ENCODE data around the gene MAN2B2. TPM values are rescaled to one million over a fixed set of nuclear protein-coding genes. Genes with fewer than 3 reads are reported as not detected.
A peak's percentile ranks its signal among the peaks of the same experiment; 100 is the strongest.

MAN2B2 gene
- total and polyA plus RNA-seq, 12 donors = 6.0 to 27.1 (median 18.2) TPM

DNA sequence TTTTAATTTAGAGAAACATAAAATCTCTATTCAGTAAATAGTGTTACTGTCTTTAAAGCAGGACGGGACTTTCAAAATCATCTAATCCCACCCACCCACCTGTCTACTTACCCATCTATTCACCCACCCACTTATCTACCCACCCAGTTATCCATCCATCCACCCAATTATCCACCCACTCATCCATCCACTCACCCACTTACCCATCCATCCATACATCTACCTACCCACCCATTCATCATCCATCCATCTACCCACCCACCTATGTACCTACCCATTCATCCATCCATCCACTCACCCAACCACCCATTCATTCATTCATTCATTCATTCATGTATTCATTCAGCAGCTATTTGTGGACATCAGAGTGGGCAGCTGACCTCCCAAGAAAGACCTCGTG is 30.6 kb downstream of the MAN2B2 start:
- Histone ChIP-seq H3K27ac (no peak overlapping the region), H3K4me3 (no peak overlapping the region), H3K36me3 (peaks cover 0 to 99% (median 9%) of the 10 kb centered on the region in 9 donors), H3K27me3 (no peaks in the 10 kb centered on the region), H3K9me3 (peaks cover 0 to 18% (median 7%) of the 10 kb centered on the region in 11 donors), H3K4me1 (peaks cover 0 to 10% (median 0%) of the 10 kb centered on the region in 9 donors)
- TF ChIP-seq, protein P1, sequence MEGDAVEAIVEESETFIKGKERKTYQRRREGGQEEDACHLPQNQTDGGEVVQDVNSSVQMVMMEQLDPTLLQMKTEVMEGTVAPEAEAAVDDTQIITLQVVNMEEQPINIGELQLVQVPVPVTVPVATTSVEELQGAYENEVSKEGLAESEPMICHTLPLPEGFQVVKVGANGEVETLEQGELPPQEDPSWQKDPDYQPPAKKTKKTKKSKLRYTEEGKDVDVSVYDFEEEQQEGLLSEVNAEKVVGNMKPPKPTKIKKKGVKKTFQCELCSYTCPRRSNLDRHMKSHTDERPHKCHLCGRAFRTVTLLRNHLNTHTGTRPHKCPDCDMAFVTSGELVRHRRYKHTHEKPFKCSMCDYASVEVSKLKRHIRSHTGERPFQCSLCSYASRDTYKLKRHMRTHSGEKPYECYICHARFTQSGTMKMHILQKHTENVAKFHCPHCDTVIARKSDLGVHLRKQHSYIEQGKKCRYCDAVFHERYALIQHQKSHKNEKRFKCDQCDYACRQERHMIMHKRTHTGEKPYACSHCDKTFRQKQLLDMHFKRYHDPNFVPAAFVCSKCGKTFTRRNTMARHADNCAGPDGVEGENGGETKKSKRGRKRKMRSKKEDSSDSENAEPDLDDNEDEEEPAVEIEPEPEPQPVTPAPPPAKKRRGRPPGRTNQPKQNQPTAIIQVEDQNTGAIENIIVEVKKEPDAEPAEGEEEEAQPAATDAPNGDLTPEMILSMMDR (IDR thresholded peaks at IDR 0.05) = no peak
- 97 to 98% methylated on average over 2 of the region's 2 CpGs for WGBS, 2 donors
- intact Hi-C loops (cut with DNase I) = no loop called here
- DNase-seq (no peak), ATAC-seq (no peak)

DNA sequence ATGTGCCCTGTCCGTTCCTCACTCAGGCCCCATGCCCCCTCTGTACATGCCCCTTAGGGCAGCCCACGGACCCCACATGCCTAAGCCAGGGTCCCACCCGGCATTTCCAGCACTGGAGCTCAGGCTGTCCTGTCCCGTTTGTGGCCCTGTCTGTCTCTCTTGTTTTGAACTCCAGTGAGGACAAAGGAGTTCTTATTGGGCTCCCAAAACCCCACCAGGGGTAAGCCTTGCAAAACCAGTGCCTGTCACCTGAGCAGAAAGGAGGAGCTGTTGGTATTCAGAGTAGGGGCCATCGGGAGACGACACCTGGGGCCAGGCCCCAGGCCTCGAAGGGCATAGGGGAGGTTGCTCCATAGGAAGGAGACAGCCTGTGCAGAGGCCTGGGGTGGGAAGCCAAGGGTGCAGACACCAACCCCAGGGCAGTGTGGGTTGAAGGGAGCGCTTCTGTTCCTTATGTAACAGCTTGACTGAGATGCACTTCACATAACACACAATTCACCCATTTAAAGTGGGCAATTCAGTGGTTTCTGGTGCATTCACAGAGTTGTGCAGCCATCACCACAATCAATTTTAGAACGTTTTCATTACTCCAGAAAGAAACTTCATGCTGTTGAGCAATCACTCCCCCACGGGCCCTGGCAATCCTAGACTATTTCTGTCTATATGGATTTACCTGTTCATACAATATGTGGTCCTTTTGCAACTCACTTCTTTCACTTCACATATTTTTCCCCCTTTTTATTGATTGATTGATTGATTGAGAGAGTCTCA is 31.7 kb downstream of the MAN2B2 start:
- Histone ChIP-seq H3K36me3 (peaks cover 0 to 99% (median 9%) of the 10 kb centered on the region in 9 donors), H3K4me1 (peaks cover 0 to 10% (median 0%) of the 10 kb centered on the region in 9 donors), H3K27me3 (no peaks in the 10 kb centered on the region), H3K27ac (no peak overlapping the region), H3K9me3 (peaks cover 0 to 18% (median 7%) of the 10 kb centered on the region in 11 donors), H3K4me3 (no peak overlapping the region)
- TF ChIP-seq, protein P1 (IDR thresholded peaks at IDR 0.05) = no peak
- intact Hi-C loops (cut with DNase I) = no loop called here
- no peak for DNase-seq
- WGBS, 2 donors = 89 to 94% methylated on average over 10 of the region's 10 CpGs
- ATAC-seq = no peak

DNA sequence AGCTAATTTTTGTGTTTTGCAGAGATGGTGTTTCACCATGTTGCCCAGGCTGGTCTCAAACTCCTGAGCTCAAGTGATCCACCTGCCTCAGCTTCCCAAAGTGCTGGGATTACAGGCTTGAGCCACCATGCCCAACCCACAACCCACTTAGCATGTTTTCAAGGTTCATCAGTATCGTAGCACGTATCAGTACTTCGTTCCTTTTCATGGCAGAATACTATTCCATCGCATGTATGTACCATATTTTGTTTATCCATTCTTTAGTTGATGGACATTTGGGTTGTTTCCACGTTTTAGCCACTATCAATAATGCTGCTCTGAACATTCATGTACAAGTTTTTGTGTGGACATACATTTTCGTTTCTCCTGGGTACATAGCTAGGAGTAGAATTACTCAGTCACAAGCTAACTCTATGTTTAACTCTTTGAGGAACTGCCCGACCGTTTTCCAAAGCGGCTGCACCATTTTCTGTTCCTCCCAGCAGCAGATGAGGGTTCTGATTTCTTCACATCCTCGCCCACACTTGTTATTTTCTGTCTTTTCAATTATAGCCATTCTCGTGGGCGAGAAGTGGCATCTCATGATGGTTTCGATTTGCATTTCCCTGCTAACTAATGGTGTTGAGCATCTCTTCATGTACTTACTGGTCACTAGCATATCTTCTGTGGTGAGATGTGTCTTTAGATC is 32.5 kb downstream of the MAN2B2 start:
- Histone ChIP-seq H3K4me1 (peaks cover 0 to 10% (median 0%) of the 10 kb centered on the region in 9 donors), H3K27me3 (no peaks in the 10 kb centered on the region), H3K4me3 (no peak overlapping the region), H3K36me3 (peaks cover 0 to 99% (median 9%) of the 10 kb centered on the region in 9 donors), H3K27ac (no peak overlapping the region), H3K9me3 (peaks cover 0 to 12% (median 7%) of the 10 kb centered on the region in 11 donors)
- intact Hi-C loops (cut with DNase I) = no loop called here
- DNase-seq (no peak), ATAC-seq (no peak)
- 94 to 95% methylated on average over 13 of the region's 13 CpGs for WGBS, 2 donors
- TF ChIP-seq, protein P1 (IDR thresholded peaks at IDR 0.05) = no peak

DNA sequence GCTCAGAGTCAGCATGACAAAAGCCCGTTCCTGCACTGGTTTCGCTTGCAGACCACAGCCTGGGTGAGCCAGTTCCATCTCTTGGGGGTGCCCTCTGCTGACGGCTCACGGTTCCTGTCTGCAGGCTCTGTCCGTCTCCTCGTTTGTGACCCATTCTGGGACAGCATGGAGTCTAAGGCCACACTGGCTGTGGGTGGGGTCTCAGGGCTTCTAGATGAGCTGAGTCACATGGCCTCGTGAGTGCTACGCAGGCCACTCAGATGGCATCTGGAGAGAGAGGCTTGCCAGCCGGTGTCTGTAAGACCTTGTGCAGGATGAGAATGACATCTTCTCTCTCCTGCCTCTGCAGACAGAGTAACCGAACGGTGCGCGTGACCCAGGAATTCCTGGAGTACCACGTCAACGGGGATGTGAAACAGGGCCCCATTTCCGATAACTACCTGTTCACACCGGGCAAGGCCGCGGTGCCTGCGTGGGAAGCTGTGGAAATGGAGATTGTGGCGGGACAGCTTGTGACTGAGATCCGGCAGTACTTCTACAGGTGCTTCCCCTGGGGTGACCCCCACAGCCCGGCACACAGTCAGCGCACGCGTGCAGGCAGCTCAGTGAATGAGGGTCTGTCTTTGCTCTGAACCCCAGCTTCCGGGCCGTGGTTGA is 33.9 kb downstream of the MAN2B2 start:
- peaks cover 0 to 95% (median 9%) of the 10 kb centered on the region in 9 donors for H3K36me3 ChIP-seq
- H3K9me3 ChIP-seq = peaks cover 0 to 12% (median 7%) of the 10 kb centered on the region in 11 donors
- no peak overlapping the region for H3K4me3 ChIP-seq
- WGBS, 2 donors = 52 to 69% methylated on average over 28 of the region's 28 CpGs
- intact Hi-C loops (cut with DNase I) = no loop called here
- TF ChIP-seq, protein P1 (IDR thresholded peaks at IDR 0.05) = peak in 5 of 9 donors; percentile 8 to 51 (median 25)
- H3K27me3 ChIP-seq = no peaks in the 10 kb centered on the region
- ATAC-seq (peak in 7 of 8 donors; percentile 42 to 76 (median 69)), DNase-seq (peak in 1 of 2 donors; percentile 32)
- no peak overlapping the region for H3K27ac ChIP-seq
- H3K4me1 ChIP-seq = peaks cover 0 to 10% (median 0%) of the 10 kb centered on the region in 9 donors
